ENCODE measurements around the gene NIN.

DNA sequence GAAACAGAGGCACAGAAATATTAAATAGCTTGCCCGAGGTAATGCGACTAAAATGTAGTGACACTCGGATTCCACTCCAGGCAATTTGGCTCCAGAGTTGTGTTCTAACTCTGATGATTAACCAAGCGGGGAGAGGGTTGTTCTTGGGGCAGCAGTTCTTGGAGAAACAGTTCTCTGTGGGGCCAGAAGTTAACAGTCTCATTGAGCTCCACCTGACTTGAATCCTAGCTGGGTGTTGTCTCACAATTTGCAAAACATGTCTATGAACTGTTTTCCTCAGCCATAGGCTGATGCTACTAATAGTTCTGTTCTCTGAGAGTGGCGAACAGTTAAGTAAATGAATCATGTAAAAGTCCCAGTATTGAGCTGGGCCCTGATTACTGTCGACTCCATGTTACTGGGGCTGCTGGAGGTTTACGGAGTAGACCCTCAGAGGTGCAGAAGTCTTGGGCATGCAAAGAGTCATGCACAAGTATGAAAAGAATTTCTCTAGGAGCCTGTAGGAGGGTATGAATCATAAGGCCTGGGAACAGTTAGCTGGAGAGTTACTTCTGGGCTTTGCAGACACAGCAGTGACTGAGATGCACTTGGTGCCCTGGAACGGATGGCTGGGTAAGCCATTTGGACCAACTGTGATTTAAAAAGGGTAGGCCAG lies 15.4 kb upstream of the NIN start:
- TF ChIP-seq, protein P1, sequence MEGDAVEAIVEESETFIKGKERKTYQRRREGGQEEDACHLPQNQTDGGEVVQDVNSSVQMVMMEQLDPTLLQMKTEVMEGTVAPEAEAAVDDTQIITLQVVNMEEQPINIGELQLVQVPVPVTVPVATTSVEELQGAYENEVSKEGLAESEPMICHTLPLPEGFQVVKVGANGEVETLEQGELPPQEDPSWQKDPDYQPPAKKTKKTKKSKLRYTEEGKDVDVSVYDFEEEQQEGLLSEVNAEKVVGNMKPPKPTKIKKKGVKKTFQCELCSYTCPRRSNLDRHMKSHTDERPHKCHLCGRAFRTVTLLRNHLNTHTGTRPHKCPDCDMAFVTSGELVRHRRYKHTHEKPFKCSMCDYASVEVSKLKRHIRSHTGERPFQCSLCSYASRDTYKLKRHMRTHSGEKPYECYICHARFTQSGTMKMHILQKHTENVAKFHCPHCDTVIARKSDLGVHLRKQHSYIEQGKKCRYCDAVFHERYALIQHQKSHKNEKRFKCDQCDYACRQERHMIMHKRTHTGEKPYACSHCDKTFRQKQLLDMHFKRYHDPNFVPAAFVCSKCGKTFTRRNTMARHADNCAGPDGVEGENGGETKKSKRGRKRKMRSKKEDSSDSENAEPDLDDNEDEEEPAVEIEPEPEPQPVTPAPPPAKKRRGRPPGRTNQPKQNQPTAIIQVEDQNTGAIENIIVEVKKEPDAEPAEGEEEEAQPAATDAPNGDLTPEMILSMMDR (IDR thresholded peaks at IDR 0.05; ENCODE audit: borderline replicate concordance, extremely low read depth, low read length, poor library complexity, severe bottlenecking), result no peak
- no peak for TF ChIP-seq EZH2 (IDR thresholded peaks at IDR 0.05; ENCODE audit: borderline replicate concordance, low read depth, low read length, severe bottlenecking)

All from DND-41 (cell line).